TTC549 (cell line): ENCODE results near the gene CANX.
"Not testable (repeated sequence)": the region's sequence is repeated elsewhere in the genome, so short reads cannot be mapped to it uniquely, and the experiment has no call there.

Experiments used
- FAIRE-seq: peaks from 2 replicates; lab custom pipeline; 2012; peaks lifted over from hg19 to GRCh38; lab: Jason Lieb, UNC

The CANX gene

GRCh38 chr5:179699616-179700237, 960 bp downstream of the CANX start:
- no peak for FAIRE-seq

GRCh38 chr5:179700401-179700918, 1.7 kb downstream of the CANX start:
- FAIRE-seq, result no peak

GRCh38 chr5:179716286-179716685, 17.5 kb downstream of the CANX start:
- no peak for FAIRE-seq

GRCh38 chr5:179720222-179720621, 21.5 kb downstream of the CANX start:
- FAIRE-seq, result no peak

- FAIRE-seq, result no peak
These were observed 25.4 kb downstream of the CANX start for GRCh38 chr5:179724163-179724562.

- FAIRE-seq, result no peak
These were observed 28.3 kb downstream of the CANX start for GRCh38 chr5:179727106-179727505.

GRCh38 chr5:179729303-179729702, 30.5 kb downstream of the CANX start:
- FAIRE-seq, result no peak

- FAIRE-seq, result no peak
These were observed 31.0 kb downstream of the CANX start for GRCh38 chr5:179729727-179730126.

- FAIRE-seq, result no peak
These were observed 31.6 kb downstream of the CANX start for GRCh38 chr5:179730356-179730755.

GRCh38 chr5:179730852-179731251, 32.1 kb downstream of the CANX start:
- FAIRE-seq, result no peak

GRCh38 chr5:179731791-179732411, 33.1 kb downstream of the CANX start:
- no peak for FAIRE-seq

GRCh38 chr5:179732412-179732917, 33.7 kb downstream of the CANX start, which contains the start of gene MAML1:
Gene MAML1 (plus strand): TSS chr5:179732822. CDS start chr5:179733113, 291 bp downstream.
- FAIRE-seq, result peak; percentile 94

- no peak for FAIRE-seq
These were observed 34.4 kb downstream of the CANX start for GRCh38 chr5:179732918-179733771.

GRCh38 chr5:179733772-179734126, 35.0 kb downstream of the CANX start:
- FAIRE-seq, result no peak

GRCh38 chr5:179734536-179735164, 35.9 kb downstream of the CANX start:
- no peak for FAIRE-seq

- no peak for FAIRE-seq
These were observed 40.0 kb downstream of the CANX start for GRCh38 chr5:179738742-179739141.

GRCh38 chr5:179744106-179744505, 45.3 kb downstream of the CANX start:
- FAIRE-seq, result not testable (repeated sequence)

GRCh38 chr5:179746872-179747271, 48.1 kb downstream of the CANX start:
- FAIRE-seq, result no peak

GRCh38 chr5:179747811-179748210, 49.0 kb downstream of the CANX start:
- FAIRE-seq, result no peak

GRCh38 chr5:179749857-179750508, 51.2 kb downstream of the CANX start:
- FAIRE-seq, result no peak

- no peak for FAIRE-seq
These were observed 55.2 kb downstream of the CANX start for GRCh38 chr5:179753971-179754370.

GRCh38 chr5:179755022-179755421, 56.3 kb downstream of the CANX start:
- no peak for FAIRE-seq
